GM18526 (cell line): ENCODE results near the gene GNG3.

Experiments
- POLR2A ChIP-seq: IDR thresholded peaks from 3 replicates; pipeline ENCODE4 v1.6.1; 2011; ENCODE audit not compliant: insufficient read length; ENCODE audit errors: extremely low read depth

GNG3 gene

GRCh38 chr11:62709247-62710000 is 1.9 kb downstream of the GNG3 start:
- peak; percentile 58 for TF ChIP-seq POLR2A

DNA sequence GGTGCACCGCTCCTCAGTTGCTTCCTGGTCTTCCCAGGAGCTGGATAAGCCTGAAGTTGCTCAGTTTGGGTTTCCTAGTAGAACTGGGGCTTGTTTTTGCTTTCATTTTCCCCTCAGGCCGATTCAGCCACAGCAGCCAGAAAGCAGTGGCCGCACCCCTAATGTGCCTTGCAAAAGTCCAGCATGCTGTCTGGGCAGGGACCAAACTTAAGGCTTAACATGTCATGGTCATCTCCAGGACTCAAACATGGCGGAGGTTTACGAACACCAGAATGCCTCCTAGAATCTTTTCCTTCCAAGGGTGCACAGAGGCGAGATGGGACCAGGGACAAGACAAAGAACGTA is 2.5 kb downstream of the GNG3 start:
- no peak for TF ChIP-seq POLR2A

- no peak for TF ChIP-seq POLR2A
These were observed 4.9 kb downstream of the GNG3 start for GRCh38 chr11:62712276-62712812.

DNA sequence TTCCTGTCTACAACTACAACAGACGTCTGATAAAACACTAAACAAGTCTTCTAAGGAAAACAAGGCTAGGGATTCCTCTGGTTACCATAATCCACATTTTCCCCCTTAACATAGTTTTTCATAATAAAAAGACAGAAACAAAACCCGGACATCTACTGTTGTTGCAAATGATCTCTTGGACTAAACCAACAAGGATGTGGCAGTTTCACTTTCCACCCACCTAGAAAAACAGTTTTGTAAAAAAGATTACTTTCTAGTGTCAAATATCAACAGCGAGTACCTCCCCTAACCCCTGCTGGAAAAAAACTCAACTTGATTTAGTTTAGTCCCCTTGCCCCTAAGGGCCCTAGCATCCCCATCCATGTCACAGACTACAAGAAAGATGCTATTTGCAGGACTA is 5.4 kb downstream of the GNG3 start:
- no peak for TF ChIP-seq POLR2A

DNA sequence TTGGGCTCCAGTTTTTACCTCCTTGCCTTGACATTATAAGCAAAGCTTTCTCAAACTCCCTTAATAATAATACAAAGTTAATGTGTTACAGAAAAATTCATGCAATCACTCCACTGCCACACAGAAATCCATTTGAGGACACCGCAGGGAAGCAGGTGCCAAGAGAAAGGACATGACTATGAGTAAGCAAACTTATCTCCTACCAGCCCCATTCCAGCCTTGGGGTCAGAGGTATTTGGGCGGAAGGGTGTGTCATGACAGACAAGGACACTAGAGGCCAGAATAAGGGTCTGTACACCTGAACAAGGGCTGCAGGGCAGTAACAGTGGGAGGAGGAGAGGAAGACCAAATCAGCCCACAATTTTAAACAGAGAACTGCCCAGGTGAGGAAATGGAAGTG is 5.9 kb downstream of the GNG3 start:
- TF ChIP-seq POLR2A: no peak

- no peak for TF ChIP-seq POLR2A
These were observed 8.0 kb downstream of the GNG3 start for GRCh38 chr11:62715150-62716130.

DNA sequence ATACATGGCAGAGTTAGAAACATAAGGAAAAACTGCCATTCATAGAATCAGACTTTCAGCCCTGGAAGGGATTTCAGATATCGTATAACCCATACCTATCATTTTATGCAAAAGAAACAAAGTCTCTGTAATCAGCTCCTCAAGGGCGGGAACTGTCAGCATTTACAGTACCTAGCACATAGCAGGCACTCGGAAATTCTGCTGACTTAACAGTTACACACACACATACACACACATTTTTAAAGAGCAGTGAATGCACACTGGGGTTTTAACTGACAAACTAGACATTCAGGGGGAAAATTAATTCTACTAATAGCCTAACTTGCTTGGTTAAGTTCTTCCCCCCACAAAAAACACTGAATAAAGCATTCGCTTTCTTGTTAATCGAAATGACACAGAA is 8.7 kb downstream of the GNG3 start:
- no peak for TF ChIP-seq POLR2A

GRCh38 chr11:62716816-62717215 is 9.3 kb downstream of the GNG3 start:
- no peak for TF ChIP-seq POLR2A

GRCh38 chr11:62719302-62719978 is 12.0 kb downstream of the GNG3 start:
- TF ChIP-seq POLR2A: no peak

- no peak for TF ChIP-seq POLR2A
These were observed 14.5 kb downstream of the GNG3 start for GRCh38 chr11:62721994-62722393.

- no peak for TF ChIP-seq POLR2A
These were observed 16.7 kb downstream of the GNG3 start for GRCh38 chr11:62724171-62724570.

DNA sequence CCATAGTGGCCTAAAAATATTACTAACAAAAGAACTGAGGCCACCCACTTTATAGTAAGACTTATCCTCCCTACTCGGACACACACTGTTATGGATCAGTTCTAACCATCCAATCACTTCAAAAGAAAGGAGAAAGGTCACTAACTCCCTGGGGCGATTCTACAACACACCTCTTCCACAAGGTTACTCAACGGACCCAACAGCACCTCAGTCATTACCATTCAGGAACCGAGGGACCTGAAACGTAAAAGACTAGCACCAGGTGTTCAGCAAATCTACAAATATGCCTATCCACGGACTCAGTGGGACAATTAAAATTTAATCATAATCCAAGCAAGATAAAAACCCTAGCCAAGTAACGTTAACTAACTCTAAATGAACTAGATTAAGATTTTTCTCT is 18.2 kb downstream of the GNG3 start:
- no peak for TF ChIP-seq POLR2A

DNA sequence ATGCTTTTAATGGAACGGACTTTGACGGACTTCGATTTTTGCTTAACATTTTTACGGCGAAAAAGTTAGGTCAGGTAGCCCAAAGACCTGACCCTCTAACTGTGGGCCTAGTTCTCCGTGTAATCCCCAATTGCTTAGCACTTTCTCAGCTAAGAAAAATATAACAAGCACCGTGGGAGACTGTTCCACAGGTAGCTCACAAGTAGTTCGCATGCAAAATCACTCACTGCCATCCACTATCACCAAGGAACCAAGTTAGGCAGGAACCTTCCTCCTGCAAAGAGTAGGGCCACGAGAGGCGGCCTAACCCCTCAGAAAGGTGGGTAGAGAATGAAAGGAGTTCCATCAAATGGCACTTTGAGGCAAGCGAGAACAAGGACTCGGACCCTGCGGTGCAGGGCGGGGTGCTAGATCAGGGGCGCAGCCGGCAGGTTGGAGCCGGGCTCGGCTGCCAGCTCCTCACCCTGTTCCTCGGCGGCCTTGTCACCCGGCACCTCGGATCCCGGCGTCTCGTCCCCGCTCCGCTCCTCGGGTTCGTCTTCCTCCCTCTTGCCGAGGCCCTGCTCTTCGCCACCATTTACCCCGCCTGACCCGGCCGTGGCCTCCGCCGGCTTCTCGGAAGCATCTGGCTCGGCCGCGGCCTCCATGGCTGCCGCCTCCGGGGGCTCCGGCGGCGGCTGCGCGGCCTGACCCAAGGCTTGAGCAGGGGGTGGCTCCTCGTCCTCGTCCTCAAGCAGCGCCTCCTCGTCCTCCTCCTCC is 18.9 kb downstream of the GNG3 start:
- TF ChIP-seq POLR2A: no peak

- no peak for TF ChIP-seq POLR2A
These were observed 19.4 kb downstream of the GNG3 start for GRCh38 chr11:62726915-62727164.
